Stimulated activated CD8-positive, alpha-beta memory T cell treated with anti-CD3 and anti-CD28 coated beads, Interleukin-15, amount 100 ng/mL, for 4 hours (primary cell): ENCODE results near the gene TSBP1.
"Not testable (repeated sequence)": the region's sequence is repeated elsewhere in the genome, so short reads cannot be mapped to it uniquely, and the experiment has no call there.

ENCODE experiments used
- DNase-seq, 2 donors: peaks; one replicate each; pipeline ENCODE4 v3.0.0-alpha.2; 2020; ENCODE audit warnings: low read depth in 2 of 2

TSBP1 gene

DNA sequence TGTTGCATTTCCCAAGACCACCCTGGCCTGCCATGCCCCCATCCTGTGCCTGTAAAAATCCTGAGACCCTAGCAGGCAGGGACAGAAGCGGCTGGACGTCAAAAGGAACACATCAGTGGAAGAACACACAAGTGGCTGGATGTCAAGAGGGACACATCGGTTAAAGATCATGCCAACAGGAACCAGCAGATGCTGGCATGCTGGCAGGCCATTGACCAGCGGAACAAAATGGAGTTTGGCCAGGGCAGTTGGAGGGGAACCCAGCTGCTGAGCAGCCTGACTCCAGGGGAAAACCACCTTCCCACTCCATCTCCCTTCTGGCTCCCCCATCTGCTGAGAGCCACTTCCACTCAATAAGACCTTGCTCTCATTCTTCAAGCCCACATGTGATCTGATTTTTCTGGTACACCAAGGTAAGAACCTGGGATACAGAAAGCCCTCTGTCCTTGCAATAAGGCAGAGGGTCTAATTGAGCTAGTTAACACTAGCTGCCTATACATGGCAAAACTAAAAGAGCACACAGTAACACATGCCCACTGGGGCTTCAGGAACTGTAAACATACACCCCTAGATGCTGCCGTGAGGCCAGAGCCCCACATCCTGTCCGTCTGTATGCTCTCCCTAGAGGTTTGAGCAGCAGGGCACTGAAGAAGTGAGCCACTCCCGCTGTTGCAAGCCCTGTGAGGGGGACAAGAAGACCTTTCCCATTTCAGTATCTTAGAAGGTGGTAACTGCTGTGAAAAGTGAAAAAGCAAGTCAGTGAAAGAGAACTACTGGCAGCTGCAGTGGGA, 4.2 kb upstream of the TSBP1 start:
- DNase-seq = no peak

DNA sequence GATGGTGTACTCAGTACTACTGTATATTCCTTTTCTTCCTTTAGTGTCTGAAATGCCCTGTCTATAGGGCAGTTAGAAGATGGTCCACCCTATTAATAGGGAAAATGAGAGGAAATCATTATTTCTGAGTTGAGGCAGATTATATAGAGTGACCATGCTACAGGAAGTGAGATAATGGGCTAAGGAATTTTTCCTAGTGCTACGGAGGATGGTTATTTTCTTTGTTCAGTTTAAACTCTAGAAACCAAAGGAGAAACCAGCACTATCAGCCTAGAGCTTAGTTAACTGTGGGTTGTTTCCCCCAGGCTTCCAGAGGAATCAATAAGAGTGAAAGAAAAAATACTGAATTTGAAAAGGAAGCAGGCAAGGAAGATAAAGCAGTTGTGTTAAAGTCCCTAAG, 474 bp downstream of the TSBP1 start:
- no peak for DNase-seq

DNA sequence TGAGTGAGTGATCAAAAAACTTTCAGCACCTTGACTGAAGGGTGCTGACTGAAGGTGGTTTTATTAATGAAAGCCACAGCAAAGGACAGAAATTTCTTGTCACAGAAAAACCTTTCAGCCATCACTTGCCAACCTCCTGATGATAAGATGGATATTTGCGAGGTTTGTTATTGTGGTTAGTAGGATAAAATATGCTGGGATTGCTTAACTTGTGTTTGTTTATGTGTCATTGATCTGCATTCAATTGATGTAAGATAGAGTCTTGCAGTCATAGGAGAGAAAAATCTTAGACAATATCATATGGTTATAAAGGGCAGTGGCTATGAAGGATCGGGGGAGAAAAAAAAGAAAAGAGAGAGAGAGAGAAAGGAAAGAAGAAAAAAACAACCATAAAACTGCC, 1.2 kb downstream of the TSBP1 start:
- no peak for DNase-seq

DNA sequence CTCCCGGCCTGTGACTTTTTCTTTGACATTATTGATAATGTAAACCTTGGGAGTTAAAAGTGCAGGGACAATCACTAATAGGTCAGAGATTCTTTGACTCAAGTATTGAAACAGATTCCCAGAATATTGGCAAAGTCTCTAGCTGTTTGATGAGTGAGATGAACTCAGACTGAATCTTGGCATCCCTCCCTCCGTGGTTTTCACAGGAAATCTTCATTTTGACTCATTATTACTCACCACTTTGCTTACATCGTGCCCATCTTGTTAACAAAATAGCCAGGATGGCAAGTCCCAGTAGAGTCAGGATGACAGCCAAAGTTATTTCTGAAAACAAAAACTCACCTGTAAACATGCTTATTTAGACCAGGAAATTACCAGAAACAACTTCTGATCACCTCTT, 2.0 kb downstream of the TSBP1 start:
- DNase-seq = no peak

DNA sequence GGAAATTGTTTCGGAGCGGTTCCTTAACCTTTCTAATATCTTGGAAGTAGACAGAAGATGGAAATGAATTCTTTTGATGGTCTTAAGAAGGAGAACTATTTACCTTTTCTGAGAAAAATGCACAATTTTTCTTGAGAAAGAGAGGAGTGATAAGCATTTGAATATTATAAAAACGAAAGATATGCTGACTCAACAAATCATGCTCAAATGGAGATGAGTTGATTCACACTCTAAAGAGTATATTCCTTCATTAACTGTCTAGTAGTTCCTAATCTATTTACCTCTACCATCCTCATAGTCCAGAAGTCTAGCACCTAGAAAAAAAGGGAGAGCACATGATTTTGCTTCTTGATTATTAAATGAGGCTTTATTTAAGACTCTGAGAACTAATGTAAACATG, 4.1 kb downstream of the TSBP1 start:
- no peak for DNase-seq

DNA sequence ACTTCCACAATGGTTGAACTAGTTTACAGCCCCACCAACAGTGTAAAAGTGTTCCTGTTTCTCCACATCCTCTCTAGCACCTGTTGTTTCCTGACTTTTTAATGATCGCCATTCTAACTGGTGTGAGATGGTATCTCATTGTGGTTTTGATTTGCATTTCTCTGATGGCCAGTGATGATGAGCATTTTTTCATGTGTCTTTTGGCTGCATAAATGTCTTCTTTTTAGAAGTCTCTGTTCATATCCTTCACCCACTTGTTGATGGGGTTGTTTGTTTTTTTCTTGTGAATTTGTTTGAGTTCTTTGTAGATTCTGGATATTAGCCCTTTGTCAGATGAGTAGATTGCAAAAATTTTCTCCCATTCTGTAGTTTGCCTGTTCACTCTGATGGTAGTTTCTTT, 12.5 kb downstream of the TSBP1 start:
- DNase-seq = not testable (repeated sequence)

DNA sequence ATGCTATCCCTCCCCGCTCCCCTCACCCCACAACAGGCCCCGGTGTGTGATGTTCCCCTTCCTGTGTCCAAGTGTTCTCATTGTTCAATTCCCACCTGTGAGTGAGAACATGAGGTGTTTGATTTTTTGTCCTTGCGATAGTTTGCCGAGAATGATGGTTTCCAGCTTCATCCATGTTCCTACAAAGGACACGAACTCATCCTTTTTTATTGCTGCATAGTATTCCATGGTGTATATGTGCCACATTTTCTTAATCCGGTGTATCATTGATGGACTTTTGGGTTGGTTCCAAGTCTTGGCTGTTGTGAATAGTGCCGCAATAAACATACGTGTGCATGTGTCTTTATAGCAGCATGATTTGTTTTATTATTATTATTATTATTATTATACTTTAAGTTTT, 13.2 kb downstream of the TSBP1 start:
- DNase-seq = not testable (repeated sequence)

DNA sequence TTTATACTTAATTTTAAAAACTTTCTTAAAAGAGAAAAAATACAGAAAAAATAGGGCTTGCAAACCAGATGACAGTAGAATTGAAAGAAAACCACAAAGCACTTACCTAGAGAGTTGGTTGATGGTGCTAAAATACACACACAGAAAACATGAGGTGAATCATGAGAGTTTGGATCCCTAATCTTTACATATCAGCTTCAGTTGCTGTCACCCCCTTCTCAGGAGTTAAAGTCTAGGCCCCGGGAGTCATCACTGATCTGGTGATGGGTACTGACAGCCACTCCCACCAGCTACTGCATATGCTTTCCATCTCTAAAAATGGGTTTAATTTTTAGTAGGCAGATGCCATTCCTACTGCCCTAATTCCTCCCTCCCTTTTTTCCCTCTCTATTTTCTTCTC, 16.7 kb downstream of the TSBP1 start:
- DNase-seq = no peak

DNA sequence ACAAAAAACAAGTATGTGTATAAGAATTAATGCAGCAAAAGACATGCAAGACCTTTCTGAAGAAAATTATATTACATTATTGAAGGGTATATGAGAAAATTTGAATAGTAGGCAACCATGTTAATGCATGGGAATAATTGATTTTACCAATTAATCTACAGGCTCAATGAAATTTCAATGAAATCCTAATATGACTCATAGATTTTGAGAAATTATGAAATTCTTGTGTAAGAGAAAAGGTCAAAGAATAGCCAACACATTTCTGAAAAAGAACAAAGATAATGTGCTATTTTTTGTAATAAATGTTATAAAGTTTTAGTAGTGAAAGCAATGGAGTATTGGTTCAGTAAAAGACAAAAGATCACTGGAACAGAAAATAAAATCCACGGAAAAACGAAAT, 18.4 kb downstream of the TSBP1 start:
- no peak for DNase-seq

DNA sequence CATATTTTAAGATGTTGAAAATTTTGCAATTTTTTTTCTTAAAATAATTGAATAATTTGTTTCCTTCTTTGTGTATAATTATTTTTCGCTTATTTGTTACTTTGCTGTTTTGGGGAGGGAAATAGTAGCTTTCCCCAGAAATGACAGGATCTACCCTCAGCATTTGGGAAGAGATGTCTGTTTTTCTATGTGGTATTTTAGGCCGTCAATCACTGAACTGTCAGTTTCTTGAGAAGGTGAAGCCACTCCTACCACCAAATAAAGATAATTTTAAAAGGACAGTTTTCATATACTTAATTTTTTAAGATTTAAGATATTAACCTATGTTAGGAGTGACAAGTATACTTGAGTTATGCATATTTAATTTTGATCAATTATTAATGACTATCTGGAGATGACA, 31.5 kb downstream of the TSBP1 start:
- DNase-seq = no peak

DNA sequence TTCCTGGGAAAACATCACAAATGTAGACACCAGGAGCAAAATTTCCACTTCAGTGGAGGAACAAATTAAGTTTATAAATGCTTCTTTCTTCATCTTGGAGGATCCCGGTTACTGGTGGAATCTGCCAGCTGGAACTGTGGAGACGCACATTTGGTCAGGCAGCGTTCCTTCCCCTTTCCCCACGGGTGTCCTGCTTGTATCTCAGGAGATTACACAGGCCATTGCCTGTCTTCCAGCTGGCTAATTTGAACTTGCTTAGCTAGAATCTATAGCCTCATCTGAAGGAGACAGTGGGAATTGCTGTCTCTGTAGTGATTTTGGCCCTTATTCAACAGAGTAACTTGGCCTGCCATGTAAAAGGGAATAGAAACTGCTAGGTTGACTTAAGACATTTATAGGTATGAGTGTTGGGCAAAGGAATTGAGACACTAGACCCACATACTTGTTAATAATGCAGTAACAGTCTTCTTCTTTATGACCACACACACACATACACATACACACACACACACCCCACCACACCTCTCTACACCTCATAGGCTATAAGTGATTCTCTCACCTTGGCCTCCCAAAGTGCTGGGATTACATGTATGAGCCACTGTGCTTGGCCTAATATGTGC, 34.4 kb downstream of the TSBP1 start:
- no peak for DNase-seq

DNA sequence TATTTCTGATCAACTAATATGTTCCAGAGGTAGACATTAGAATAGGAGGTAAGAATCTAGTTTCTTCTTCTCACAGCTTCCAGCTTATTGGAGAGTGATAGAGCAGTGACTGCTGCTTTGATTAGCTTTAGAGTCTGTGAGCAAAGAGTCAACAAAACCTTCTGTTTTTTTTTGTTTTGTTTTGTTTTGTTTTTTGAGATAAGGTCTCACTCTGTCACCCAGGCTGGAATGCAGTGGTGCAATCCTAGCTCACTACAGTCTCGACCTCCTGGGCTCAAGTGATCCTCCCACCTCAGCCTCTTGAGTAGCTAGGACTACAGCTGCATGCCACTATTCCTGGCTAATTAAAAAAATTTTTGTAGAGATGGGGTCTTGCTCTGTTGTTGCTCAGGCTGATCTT, 39.3 kb downstream of the TSBP1 start:
- DNase-seq = no peak

DNA sequence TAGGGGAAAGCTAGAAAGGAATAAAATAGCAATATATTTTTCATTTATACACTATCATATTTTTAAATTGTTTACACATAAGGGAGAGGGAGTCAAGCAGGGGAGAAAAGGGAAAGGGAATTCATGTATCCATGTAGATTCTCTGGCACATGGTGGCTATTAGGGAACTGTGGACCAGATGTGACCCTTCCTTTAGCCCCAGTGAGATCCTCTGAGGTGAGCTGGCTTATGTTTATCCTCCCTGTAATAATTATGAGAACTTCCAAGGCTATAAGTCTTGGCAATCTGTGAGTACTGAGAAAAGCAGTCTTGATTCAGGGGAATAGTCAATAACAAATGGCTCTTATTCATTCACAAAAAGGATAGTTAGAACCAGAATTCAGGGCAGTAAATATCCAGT, 42.6 kb downstream of the TSBP1 start:
- DNase-seq = no peak

DNA sequence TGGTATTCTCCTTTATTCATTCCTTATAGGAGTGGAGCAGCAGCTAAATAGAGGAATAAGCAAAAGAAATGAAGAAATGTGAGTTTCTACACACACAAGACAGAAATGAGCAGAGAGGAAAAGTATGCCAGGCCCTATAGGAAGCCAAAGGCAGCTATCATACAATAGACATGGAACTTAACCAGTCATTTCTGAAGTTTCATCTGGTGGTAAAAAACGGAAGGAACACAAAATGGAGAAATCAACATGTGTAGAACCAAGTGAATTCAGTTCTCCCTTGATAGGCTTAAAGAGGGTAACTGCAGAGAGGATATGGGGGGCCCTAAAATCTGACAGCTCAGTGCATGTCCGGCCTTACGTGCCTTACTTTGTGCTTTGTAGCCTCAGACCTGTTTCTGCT, 44.6 kb downstream of the TSBP1 start:
- no peak for DNase-seq

DNA sequence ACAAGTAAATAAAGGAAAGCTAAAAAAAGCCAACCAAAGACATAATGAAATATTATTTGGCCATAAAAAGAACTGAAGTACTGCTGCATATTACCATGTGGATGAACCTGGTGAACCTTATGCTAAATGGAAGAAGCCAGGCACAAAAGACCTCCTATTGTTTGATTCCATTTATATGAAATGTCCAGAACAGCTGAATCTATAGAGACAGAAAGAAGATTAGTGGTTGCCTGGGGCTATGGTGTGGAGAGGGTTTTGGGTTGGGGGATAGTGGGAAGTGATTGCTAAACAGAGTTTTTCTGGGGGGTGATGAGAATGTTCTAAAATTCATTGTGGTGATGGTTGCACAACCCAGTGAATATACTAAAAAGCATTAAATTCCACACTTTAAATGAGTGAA, 53.2 kb downstream of the TSBP1 start:
- no peak for DNase-seq

DNA sequence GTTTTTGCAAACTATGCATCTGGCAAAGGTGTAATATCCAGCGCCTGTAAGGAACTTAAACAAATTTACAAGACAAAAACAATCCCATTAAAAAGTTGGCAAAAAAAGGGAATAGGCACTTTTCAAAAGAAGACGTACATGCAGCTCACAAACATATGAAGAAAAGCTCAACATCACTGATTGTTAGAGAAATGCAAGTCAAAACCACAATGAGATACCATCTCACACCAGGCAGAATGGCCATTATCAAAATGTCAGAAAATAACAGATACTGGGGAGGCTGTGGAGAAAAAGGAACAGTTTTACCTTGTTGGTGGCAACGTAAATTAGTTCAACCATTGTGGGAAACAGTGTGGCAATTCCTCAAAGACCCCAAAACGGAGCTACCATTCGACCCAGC, 54.2 kb downstream of the TSBP1 start:
- DNase-seq = no peak

DNA sequence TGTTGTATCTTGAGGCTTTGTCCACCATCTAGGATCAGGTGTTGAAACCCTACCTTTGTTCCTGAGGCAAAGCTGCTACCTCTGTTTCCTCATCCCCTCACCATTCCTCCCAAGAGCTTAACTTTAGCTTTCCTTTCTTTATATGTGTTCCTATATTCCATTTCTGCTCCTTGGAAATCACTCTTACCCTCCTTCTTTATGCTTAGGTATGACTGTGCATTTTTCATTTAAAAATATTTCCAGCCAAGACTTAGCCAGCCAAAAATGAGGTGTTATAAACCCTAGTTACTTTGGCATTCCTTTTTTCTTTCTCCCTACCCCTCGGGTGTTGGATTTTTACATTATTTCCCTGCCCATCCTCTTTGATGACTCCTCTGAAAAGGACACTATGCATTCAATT, 57.7 kb downstream of the TSBP1 start:
- DNase-seq = no peak

DNA sequence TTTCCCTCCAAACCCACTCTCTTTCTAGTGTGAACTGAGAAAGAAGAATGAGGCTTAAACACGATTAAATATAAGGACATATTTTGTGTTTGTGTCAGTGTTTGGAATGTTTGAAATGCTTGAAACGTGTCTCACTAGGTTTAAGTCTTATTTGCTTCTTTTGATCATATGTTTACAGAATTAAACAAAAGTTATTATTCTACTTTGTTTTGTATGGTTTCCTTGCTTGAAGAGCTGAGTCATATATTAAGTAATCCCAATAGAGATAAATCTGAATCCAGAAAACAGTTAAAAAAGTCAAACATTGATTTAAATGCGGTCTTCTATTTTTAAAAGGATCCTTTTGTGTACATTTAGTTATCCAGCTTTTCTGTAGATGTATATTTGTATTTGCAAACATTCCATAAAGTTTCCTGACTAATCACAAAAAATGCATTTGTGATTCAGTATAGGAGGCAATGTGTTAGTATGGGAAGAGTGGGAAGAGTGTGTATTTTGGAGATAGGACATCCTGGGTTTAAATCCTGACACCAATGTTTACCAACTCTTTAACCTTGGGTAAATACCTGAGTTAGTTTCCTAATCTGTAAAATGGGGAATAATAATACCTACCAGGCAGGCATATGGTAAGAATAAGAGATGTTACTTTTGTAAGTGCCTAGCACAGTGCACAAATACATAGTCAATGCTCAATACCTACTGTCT, 72.9 kb downstream of the TSBP1 start:
- DNase-seq = no peak

DNA sequence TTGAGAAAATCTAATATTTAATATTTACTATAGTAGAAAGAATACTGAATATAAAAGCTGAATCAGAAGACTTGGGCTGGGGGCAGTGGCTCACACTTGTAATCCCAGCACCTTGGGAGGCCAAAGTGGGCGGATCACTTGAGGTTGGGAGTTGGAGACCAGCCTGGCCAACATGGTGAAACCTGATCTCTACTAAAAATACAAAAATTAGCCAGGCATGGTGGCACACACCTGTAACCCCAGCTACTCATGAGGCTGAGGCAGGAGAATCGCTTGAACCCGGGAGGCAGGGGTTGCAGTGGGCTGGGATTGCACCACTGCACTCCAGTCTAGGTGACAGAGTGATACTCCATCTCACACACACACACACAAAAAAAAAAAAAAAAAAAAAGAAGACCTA, 76.7 kb downstream of the TSBP1 start:
- not testable (repeated sequence) for DNase-seq

DNA sequence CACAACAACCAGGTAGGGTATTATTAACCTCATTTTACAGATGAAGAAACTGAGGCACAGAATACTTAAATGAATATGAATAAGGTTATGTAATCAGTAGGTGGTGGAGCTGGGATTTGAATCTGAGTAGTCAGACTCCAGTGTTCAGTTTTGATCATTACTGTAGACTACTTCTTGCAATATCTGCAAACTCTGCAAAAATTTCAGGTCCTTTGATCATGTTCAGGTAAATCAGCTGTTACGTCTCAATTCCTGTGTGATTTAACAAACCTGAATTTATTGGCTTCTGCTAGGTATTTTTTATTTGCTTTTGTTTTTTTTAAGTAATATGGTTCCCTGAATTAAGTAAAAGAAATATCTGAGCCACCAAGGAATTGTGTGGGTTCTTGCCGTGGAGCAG, 77.1 kb downstream of the TSBP1 start:
- no peak for DNase-seq

DNA sequence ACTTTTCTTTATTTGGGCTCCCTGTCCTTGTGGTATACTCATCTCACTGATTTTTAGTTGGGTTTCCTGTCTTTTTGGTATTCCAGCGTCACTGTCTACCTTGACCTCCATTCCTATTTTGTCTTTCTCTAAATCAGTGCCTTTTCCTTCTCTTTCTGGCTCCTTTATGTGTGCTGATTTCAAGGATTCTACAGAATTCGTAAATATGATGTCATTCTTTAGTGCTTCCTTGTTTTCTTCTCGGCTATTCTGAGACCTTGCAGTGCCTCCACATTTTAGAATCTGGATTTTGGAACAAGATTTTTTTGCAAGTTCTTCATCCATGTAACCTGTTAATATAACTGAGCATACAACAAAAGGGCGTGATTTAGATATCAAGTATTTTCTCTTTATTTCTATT, 78.0 kb downstream of the TSBP1 start:
- DNase-seq = no peak

DNA sequence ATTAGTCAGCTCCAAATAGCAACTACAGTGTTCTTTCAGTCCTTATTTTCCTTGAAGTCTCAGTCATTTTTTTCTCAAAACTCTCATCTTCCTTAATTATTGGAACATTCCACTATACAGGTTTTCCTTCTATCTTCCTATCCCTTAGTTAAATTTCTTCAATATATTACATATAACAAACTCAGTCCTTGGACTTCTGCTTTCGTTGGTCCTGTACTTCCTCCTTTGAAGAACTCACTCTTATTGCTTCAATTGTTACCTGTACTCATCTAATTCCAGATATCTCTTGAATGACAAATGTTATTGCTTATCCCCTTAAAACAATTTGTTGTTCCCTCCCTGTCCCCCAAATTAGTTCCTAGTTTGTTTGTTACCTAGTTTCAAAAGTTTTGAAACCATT, 80.2 kb downstream of the TSBP1 start:
- no peak for DNase-seq

DNA sequence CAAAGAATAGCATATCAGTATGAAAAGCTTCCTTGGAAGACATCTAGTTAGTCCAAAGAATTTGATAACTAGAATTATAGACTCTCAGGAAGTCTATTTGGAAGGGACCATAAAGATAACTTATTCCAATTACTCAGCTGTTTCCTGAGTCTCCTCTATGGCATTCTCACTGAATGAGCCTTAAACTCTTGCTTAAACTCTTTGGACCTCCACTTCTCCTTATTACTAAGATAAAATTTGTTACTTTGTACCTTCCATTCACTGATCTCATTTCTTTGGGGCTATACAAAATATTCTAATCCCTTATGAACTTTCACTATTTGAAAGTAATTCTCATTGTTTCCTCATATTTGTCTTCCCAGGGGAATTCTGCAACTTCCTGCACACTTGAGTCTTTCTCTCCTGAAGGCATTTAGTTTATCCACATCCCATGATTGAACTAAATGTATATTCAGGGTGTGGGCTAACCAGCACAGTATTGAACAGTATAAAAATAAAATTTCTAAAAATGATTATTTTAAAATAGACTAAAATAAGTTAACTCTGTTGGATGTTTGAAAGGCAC, 80.7 kb downstream of the TSBP1 start:
- no peak for DNase-seq
